SK-N-SH treated with all-trans-retinoic acid at 6 μM for 48 hours (cell line): ENCODE data around the gene SIX3.

ENCODE experiments used
- ATAC-seq: fragments of 200-7000 bp; cut with Tn5 transposase; 3 replicates; pipeline ENCODE4 v1.9.1; 2020; ENCODE audit warnings: mild to moderate bottlenecking, moderate library complexity
- ARNTL ChIP-seq: fragments of 450-650 bp; formaldehyde crosslinking; IDR thresholded peaks from 2 replicates; pipeline ENCODE4 v1.5.0; 2020; ENCODE audit warnings: low read depth, mild to moderate bottlenecking, moderate library complexity, borderline replicate concordance
- CSDC2 ChIP-seq: fragments of 250-450 bp; sonication (Bioruptor Pico); IDR thresholded peaks from 2 replicates; pipeline ENCODE4 v1.5.0; 2020; ENCODE audit warnings: mild to moderate bottlenecking, moderate library complexity
- ESRRG ChIP-seq: fragments of 250-450 bp; sonication (Bioruptor Pico); IDR thresholded peaks from 2 replicates; pipeline ENCODE4 v1.6.1; 2021; ENCODE audit warnings: mild to moderate bottlenecking
- GLIS3 ChIP-seq: fragments of 250-450 bp; sonication (Bioruptor Pico); IDR thresholded peaks from 2 replicates; pipeline ENCODE4 v1.5.0; 2020; ENCODE audit warnings: mild to moderate bottlenecking, moderate library complexity
- ISL1 ChIP-seq: fragments of 250-450 bp; sonication (Bioruptor Pico); IDR thresholded peaks from 2 replicates; pipeline ENCODE4 v2.1.2; 2022; ENCODE audit warnings: mild to moderate bottlenecking, moderate library complexity
- OSR1 ChIP-seq: fragments of 250-450 bp; sonication (Bioruptor Pico); IDR thresholded peaks from 2 replicates; pipeline ENCODE4 v1.8.0; 2022; ENCODE audit warnings: moderate library complexity, mild to moderate bottlenecking, inconsistent platforms
- POU6F1 ChIP-seq: fragments of 250-450 bp; sonication (Bioruptor Pico); IDR thresholded peaks from 2 replicates; pipeline ENCODE4 v1.8.0; 2021; ENCODE audit warnings: low read depth, mild to moderate bottlenecking, moderate library complexity, borderline replicate concordance
- PPARA ChIP-seq: fragments of 250-450 bp; sonication (Bioruptor Pico); IDR thresholded peaks from 2 replicates; pipeline ENCODE4 v1.5.0; 2020; ENCODE audit warnings: mild to moderate bottlenecking, borderline replicate concordance
- RARB ChIP-seq: fragments of 250-450 bp; sonication (Bioruptor Pico); IDR thresholded peaks from 2 replicates; pipeline ENCODE4 v1.8.0; 2021; ENCODE audit warnings: mild to moderate bottlenecking, moderate library complexity
- TCF4 ChIP-seq: fragments of 250-450 bp; sonication (Bioruptor Pico); IDR thresholded peaks from 2 replicates; pipeline ENCODE4 v1.8.0; 2021; ENCODE audit warnings: mild to moderate bottlenecking, moderate library complexity, borderline replicate concordance
- TOX ChIP-seq: fragments of 250-450 bp; sonication (Bioruptor Pico); IDR thresholded peaks from 2 replicates; pipeline ENCODE4 v1.8.0; 2021; ENCODE audit warnings: mild to moderate bottlenecking, moderate library complexity, borderline replicate concordance
- ZC3H10 ChIP-seq: fragments of 250-450 bp; sonication (Bioruptor Pico); IDR thresholded peaks from 2 replicates; pipeline ENCODE4 v1.5.1; 2021; ENCODE audit warnings: mild to moderate bottlenecking, moderate library complexity
- ZFP3 ChIP-seq: fragments of 250-450 bp; sonication (Bioruptor Pico); IDR thresholded peaks from 2 replicates; pipeline ENCODE4 v1.5.0; 2020; ENCODE audit warnings: mild to moderate bottlenecking, moderate library complexity
- ZFP30 ChIP-seq: fragments of 450-650 bp; formaldehyde crosslinking; IDR thresholded peaks from 2 replicates; pipeline ENCODE4 v1.5.0; 2022; ENCODE audit warnings: mild to moderate bottlenecking, moderate library complexity
- ZNF70 ChIP-seq: fragments of 450-650 bp; formaldehyde crosslinking; IDR thresholded peaks from 2 replicates; pipeline ENCODE4 v1.5.0; 2020; ENCODE audit warnings: mild to moderate bottlenecking, moderate library complexity
- ZNF8 ChIP-seq: fragments of 450-650 bp; formaldehyde crosslinking; IDR thresholded peaks from 2 replicates; pipeline ENCODE4 v1.5.0; 2020; ENCODE audit warnings: mild to moderate bottlenecking, moderate library complexity
- TF ChIP-seq, protein P1 (sequence below): fragments of 250-450 bp; sonication (Bioruptor Pico); IDR thresholded peaks from 2 replicates; pipeline ENCODE4 v1.5.1; 2020; ENCODE audit warnings: low read depth, mild to moderate bottlenecking, moderate library complexity
- TF ChIP-seq, protein P2 (sequence below): fragments of 250-450 bp; sonication (Bioruptor Pico); IDR thresholded peaks from 2 replicates; pipeline ENCODE4 v1.5.1; 2021; ENCODE audit warnings: mild to moderate bottlenecking, moderate library complexity

SIX3 gene

DNA sequence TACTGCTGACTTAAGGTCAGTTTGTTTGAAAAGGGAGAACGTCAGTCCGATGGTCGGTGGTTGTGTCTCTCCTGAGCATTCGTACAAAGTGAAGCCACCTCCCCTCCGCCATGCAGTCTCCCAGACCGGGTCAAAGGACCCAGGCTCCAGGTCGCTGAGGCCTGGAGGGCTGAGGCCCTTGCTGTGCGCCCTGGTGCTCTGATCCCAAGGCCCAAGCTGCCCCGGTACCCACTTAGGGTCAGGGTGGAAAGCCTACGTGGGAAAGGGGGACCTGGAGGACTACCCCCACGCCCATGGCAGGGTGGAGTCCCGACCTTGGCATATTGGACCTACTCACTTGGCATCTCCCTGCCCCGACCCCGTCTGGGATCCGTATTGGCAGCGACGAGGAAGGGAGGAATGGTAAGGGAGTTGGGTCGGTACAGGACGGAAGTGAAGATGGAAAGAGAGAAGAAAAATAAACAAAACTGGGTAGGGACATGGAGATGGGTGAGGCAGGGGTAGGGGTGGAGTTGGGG, 8.0 kb upstream of the SIX3 start:
- no peak for TF ChIP-seq ZC3H10 (CRISPR knock-in tag)
- no peak for TF ChIP-seq GLIS3 (CRISPR knock-in tag)
- no peak for TF ChIP-seq ZNF70
- no peak for TF ChIP-seq ISL1 (CRISPR knock-in tag)
- no peak for TF ChIP-seq PPARA
- TF ChIP-seq TCF4 (CRISPR knock-in tag) = no peak
- TF ChIP-seq, protein P1, sequence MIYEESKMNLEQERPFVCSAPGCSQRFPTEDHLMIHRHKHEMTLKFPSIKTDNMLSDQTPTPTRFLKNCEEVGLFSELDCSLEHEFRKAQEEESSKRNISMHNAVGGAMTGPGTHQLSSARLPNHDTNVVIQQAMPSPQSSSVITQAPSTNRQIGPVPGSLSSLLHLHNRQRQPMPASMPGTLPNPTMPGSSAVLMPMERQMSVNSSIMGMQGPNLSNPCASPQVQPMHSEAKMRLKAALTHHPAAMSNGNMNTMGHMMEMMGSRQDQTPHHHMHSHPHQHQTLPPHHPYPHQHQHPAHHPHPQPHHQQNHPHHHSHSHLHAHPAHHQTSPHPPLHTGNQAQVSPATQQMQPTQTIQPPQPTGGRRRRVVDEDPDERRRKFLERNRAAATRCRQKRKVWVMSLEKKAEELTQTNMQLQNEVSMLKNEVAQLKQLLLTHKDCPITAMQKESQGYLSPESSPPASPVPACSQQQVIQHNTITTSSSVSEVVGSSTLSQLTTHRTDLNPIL (CRISPR knock-in tag) = no peak
- no peak for TF ChIP-seq ZFP3 (CRISPR knock-in tag)
- TF ChIP-seq ARNTL (CRISPR knock-in tag) = no peak
- TF ChIP-seq RARB (CRISPR knock-in tag) = no peak
- no peak for TF ChIP-seq POU6F1
- ATAC-seq = no peak

- TF ChIP-seq ESRRG (CRISPR knock-in tag) (no peak), TCF4 (CRISPR knock-in tag) (no peak), CSDC2 (CRISPR knock-in tag) (no peak), GLIS3 (CRISPR knock-in tag) (no peak)
- TF ChIP-seq, protein P1 (CRISPR knock-in tag) = no peak
- TF ChIP-seq, all 23 proteins: peak for 0
- ATAC-seq = peak; percentile 12
Measured at GRCh38 chr2:44934038-44934982, 7.2 kb upstream of the SIX3 start.

DNA sequence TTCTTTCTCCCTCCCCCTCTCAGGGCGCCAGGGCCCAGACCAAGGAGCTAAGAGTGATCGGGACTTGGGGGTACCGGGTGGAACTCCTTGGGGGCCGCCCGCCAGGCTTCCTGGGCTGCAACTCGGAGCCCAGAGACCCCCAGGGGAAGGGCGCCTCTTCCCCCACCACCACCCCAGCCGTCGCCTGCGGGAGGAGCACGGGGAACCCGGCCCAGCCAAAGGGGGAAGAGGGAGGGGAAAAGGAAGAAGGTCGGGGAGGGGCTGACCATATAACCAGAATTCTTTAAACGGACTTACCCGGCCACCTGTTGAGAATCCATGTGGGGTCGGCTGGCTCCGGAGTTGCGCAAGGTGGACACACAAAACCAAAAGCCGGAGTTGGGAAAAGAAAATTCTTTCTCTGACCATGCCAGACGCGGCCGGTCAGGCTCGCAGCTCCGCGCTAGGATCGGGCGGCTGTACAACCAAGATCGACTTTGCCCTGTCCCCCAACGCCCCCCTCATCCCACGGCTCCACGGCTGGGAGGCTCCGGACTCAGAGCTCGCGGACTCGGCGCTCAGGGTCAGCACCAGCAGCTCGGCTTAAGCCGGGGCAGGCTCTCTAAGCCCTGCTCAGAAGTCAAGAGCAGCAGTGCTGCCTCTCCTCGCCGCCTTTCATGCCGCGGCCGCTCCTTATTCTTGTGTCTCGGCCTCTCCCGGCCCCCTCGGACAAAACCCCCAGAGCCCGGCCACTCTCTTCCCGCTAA, 6.3 kb upstream of the SIX3 start:
- TF ChIP-seq POU6F1 (no peak), RARB (CRISPR knock-in tag) (no peak), ZNF70 (no peak), OSR1 (CRISPR knock-in tag) (no peak), ZNF8 (no peak), ARNTL (CRISPR knock-in tag) (no peak), TOX (CRISPR knock-in tag) (no peak), ZFP30 (CRISPR knock-in tag) (no peak), ISL1 (CRISPR knock-in tag) (no peak), ZFP3 (CRISPR knock-in tag) (no peak)
- TF ChIP-seq, protein P2, sequence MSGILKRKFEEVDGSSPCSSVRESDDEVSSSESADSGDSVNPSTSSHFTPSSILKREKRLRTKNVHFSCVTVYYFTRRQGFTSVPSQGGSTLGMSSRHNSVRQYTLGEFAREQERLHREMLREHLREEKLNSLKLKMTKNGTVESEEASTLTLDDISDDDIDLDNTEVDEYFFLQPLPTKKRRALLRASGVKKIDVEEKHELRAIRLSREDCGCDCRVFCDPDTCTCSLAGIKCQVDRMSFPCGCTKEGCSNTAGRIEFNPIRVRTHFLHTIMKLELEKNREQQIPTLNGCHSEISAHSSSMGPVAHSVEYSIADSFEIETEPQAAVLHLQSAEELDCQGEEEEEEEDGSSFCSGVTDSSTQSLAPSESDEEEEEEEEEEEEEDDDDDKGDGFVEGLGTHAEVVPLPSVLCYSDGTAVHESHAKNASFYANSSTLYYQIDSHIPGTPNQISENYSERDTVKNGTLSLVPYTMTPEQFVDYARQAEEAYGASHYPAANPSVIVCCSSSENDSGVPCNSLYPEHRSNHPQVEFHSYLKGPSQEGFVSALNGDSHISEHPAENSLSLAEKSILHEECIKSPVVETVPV = no peak
- TF ChIP-seq, all 23 proteins: peak for 0
- ATAC-seq = peak; percentile 66

DNA sequence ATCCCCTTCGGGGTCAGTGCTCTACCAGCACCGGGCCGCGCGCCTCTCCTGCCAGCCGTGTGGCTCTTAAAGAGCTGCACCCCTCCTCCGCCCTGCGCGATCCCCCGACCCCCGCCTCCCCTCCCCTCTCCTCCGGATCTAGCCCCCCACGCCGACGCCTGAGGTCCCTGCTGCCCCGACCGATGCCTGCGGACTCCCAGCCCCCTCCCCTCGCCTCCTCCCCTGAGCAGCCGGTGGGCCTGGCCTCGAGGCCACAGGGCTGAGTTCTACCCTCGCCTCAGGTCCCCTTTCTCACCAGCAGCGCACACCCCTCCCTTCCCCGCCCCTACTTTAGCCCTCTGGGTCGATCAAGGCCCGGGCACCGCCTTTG, 5.8 kb upstream of the SIX3 start:
- TF ChIP-seq TCF4 (CRISPR knock-in tag) (no peak), CSDC2 (CRISPR knock-in tag) (no peak), GLIS3 (CRISPR knock-in tag) (no peak)
- TF ChIP-seq, all 23 proteins: peak for 0
- ATAC-seq = no peak; the same call in 2 of the 3 replicates
